ENCODE results near the gene IER5.

Gene IER5

GRCh38 chr1:181126289-181126688, 37.8 kb downstream of the IER5 start:
- H3K27ac ChIP-seq (ENCODE audit: low read length) = no peak overlapping the region
- H3K27me3 ChIP-seq (ENCODE audit: control insufficient read depth in 1 of 2, insufficient read depth in 2 of 2, low read length in 2 of 2) = no peaks in the 10 kb centered on the region
- H3K36me3 ChIP-seq (ENCODE audit: control insufficient read depth in 2 of 2, insufficient read depth in 2 of 2, low read length in 2 of 2) = no peaks in the 10 kb centered on the region
- no peak overlapping the region for H3K4me3 ChIP-seq (ENCODE audit: low read length in 2 of 2)
- H3K4me1 ChIP-seq (ENCODE audit: control insufficient read depth, insufficient read depth, low read length) = peaks cover 6% of the 10 kb centered on the region
- no peaks in the 10 kb centered on the region for H3K9me3 ChIP-seq (ENCODE audit: control insufficient read depth in 2 of 2, low read length in 2 of 2)
- H3K9ac ChIP-seq (ENCODE audit: low read length in 2 of 2) = no peak overlapping the region

DNA sequence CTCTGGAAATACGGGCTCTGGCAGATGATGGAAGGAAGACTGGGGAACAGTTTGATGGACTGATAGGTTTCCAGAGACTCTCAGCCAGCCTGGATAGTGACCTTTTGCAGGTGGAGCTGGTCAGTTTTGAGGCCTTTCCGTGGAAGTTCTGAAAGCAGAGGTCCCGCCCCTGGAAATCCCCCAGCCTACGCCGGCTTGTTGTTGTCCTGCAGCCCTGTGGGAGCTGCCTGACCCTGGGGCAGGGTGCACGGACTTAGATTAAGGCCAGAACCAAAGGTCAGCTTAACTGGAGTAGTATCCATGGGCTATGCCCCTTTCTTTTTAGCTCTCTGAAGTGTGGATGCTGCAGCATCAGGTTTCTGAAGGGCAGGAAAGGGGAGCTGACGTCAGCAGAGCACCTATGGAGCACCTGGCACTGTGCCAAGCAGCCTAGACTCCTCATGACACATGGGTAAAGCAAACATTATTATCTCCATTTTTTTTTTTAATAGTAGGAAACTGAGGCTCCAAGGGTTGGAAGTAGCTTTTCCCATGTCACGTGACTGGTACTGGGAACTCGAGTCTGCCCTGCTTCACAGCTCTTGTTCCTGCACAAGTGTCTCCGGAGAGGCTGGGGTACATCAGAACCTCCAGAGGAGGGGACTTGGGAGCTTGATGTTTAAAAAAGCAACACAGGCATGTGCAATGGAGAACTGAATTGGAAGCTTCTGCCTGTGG, 38.5 kb downstream of the IER5 start:
- Histone ChIP-seq H3K9ac (ENCODE audit: low read length in 2 of 2) (no peak overlapping the region), H3K36me3 (ENCODE audit: control insufficient read depth in 2 of 2, insufficient read depth in 2 of 2, low read length in 2 of 2) (no peaks in the 10 kb centered on the region), H3K27me3 (ENCODE audit: control insufficient read depth in 1 of 2, insufficient read depth in 2 of 2, low read length in 2 of 2) (no peaks in the 10 kb centered on the region), H3K27ac (ENCODE audit: low read length) (no peak overlapping the region), H3K9me3 (ENCODE audit: control insufficient read depth in 2 of 2, low read length in 2 of 2) (no peaks in the 10 kb centered on the region), H3K4me1 (ENCODE audit: control insufficient read depth, insufficient read depth, low read length) (peaks cover 6% of the 10 kb centered on the region), H3K4me3 (ENCODE audit: low read length in 2 of 2) (no peak overlapping the region)

- Histone ChIP-seq H3K9ac (ENCODE audit: low read length in 2 of 2) (no peak overlapping the region), H3K36me3 (ENCODE audit: control insufficient read depth in 2 of 2, insufficient read depth in 2 of 2, low read length in 2 of 2) (no peaks in the 10 kb centered on the region), H3K9me3 (ENCODE audit: control insufficient read depth in 2 of 2, low read length in 2 of 2) (no peaks in the 10 kb centered on the region), H3K27me3 (ENCODE audit: control insufficient read depth in 1 of 2, insufficient read depth in 2 of 2, low read length in 2 of 2) (no peaks in the 10 kb centered on the region), H3K27ac (ENCODE audit: low read length) (no peak overlapping the region), H3K4me3 (ENCODE audit: low read length in 2 of 2) (no peak overlapping the region), H3K4me1 (ENCODE audit: control insufficient read depth, insufficient read depth, low read length) (peaks cover 6% of the 10 kb centered on the region)
These were observed 39.5 kb downstream of the IER5 start for GRCh38 chr1:181127898-181128453.

DNA sequence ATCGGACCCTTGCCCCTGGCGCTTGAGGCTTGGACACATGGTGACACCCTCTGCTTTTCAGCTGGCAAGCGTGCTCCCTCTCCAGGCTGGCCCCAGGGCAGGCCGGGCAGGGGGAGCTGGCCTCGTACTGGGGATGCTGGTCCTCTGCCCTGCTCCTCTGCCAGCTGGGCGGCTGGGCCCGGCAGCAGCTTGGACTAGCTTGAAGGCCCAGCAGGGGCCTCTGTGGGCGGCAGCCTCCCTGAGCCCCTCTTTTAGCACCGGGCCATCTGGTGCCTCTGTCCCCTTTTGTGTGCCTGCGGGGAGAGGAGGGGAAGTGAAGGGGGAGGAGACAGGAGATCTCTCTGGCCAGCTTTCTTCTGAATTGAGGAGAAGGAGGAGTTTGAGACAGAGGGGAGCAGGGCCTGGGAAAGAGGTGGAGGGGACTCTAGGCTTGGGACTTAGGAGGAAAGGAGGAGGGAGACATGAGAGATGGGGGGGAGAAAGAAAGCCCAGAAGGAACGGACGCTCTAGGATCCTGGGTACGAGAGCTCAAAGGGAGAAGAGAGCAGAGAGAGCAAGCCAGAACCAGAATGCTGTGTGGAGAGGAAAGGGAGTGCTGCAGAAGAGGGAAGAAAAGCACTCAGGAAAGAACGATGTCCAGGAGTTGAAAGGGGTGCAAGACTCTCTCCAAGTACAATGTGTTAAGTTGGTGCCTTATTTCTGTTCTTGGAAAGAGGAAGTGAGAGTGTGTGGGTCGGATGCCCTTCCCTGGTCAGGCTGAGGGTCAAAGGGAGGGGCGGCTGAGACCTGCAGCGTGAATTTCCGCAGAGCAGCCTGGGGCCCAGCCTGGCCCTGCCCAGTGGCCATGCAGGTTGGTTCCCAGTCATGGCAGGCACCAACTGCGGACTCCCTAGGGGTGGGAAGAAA, 40.3 kb downstream of the IER5 start:
- H3K4me1 ChIP-seq (ENCODE audit: control insufficient read depth, insufficient read depth, low read length) = peaks cover 6% of the 10 kb centered on the region
- H3K4me3 ChIP-seq (ENCODE audit: low read length in 2 of 2) = peak overlapping the region in 1 of 2 donors; percentile 8
- no peaks in the 10 kb centered on the region for H3K27me3 ChIP-seq (ENCODE audit: control insufficient read depth in 1 of 2, insufficient read depth in 2 of 2, low read length in 2 of 2)
- no peak overlapping the region for H3K9ac ChIP-seq (ENCODE audit: low read length in 2 of 2)
- H3K9me3 ChIP-seq (ENCODE audit: control insufficient read depth in 2 of 2, low read length in 2 of 2) = no peaks in the 10 kb centered on the region
- no peak overlapping the region for H3K27ac ChIP-seq (ENCODE audit: low read length)
- H3K36me3 ChIP-seq (ENCODE audit: control insufficient read depth in 2 of 2, insufficient read depth in 2 of 2, low read length in 2 of 2) = no peaks in the 10 kb centered on the region

GRCh38 chr1:181129771-181130606, 41.5 kb downstream of the IER5 start:
- H3K36me3 ChIP-seq (ENCODE audit: control insufficient read depth in 2 of 2, insufficient read depth in 2 of 2, low read length in 2 of 2) = no peaks in the 10 kb centered on the region
- H3K9me3 ChIP-seq (ENCODE audit: control insufficient read depth in 2 of 2, low read length in 2 of 2) = no peaks in the 10 kb centered on the region
- H3K4me3 ChIP-seq (ENCODE audit: low read length in 2 of 2) = no peak overlapping the region
- peaks cover 9% of the 10 kb centered on the region for H3K4me1 ChIP-seq (ENCODE audit: control insufficient read depth, insufficient read depth, low read length)
- H3K27me3 ChIP-seq (ENCODE audit: control insufficient read depth in 1 of 2, insufficient read depth in 2 of 2, low read length in 2 of 2) = no peaks in the 10 kb centered on the region
- no peak overlapping the region for H3K27ac ChIP-seq (ENCODE audit: low read length)
- no peak overlapping the region for H3K9ac ChIP-seq (ENCODE audit: low read length in 2 of 2)

DNA sequence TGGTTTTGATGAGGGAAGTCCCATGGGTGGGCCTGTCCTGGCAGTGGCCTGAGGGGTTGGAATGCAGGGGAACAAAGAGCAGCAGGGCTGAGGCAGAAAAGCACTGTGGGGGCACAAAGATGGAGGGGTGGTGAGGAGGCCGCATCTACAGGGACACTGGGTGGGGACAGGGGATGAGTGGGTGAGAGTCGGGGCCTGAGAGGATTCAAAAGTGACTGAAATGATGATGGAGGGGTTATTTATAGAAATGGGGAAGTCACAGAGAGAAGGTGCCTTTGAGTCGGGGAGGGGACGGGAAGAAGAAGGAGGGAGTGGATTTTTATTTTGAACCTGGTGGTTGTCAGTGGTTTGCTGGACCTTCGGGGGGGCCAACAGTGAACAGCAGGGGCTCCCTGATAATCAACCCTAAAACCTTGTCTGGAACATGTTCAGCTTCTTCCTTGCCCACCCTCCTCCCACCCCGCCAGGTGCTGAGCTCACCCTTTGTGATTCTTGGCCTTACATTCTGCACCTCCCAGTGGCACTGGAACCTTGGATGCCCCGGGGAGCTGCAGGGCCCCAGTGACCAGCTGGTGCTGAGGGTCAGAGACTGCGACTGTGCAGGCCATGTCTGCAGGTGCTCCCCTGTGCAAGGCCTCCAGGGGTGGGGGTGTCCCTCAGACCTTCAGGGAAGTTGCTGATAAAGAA, 42.9 kb downstream of the IER5 start:
- H3K27me3 ChIP-seq (ENCODE audit: control insufficient read depth in 1 of 2, insufficient read depth in 2 of 2, low read length in 2 of 2) = no peaks in the 10 kb centered on the region
- no peak overlapping the region for H3K4me3 ChIP-seq (ENCODE audit: low read length in 2 of 2)
- no peak overlapping the region for H3K9ac ChIP-seq (ENCODE audit: low read length in 2 of 2)
- no peaks in the 10 kb centered on the region for H3K36me3 ChIP-seq (ENCODE audit: control insufficient read depth in 2 of 2, insufficient read depth in 2 of 2, low read length in 2 of 2)
- H3K27ac ChIP-seq (ENCODE audit: low read length) = no peak overlapping the region
- no peaks in the 10 kb centered on the region for H3K9me3 ChIP-seq (ENCODE audit: control insufficient read depth in 2 of 2, low read length in 2 of 2)
- peaks cover 9% of the 10 kb centered on the region for H3K4me1 ChIP-seq (ENCODE audit: control insufficient read depth, insufficient read depth, low read length)

DNA sequence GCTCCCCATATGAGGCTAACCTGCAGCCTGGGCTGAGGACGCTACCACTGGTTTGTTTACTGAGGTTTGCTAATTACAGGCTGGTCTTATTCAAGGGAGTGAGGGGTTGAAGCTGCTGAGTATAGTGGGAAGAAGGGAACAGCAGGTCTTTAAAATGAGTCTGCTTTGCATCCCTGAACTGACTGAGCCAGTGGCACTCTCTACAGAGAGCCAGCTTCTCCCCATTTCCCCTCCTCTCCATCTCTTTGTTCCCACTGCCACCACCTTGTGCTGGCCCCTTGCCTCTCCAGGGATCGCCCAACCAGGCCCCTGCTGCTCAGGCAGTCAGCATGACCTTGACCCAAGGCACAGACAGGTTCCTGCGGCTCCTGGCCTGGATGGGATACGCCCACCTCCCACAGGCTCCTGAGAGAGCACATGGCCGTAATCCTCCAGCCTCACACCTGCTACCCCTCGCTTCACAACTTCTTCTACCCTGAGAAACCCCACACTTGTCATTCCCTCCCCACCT, 45.0 kb downstream of the IER5 start:
- Histone ChIP-seq H3K9ac (ENCODE audit: low read length in 2 of 2) (no peak overlapping the region), H3K4me1 (ENCODE audit: control insufficient read depth, insufficient read depth, low read length) (peaks cover 5% of the 10 kb centered on the region), H3K9me3 (ENCODE audit: control insufficient read depth in 2 of 2, low read length in 2 of 2) (no peaks in the 10 kb centered on the region), H3K36me3 (ENCODE audit: control insufficient read depth in 2 of 2, insufficient read depth in 2 of 2, low read length in 2 of 2) (no peaks in the 10 kb centered on the region), H3K4me3 (ENCODE audit: low read length in 2 of 2) (no peak overlapping the region), H3K27me3 (ENCODE audit: control insufficient read depth in 1 of 2, insufficient read depth in 2 of 2, low read length in 2 of 2) (no peaks in the 10 kb centered on the region), H3K27ac (ENCODE audit: low read length) (no peak overlapping the region)

DNA sequence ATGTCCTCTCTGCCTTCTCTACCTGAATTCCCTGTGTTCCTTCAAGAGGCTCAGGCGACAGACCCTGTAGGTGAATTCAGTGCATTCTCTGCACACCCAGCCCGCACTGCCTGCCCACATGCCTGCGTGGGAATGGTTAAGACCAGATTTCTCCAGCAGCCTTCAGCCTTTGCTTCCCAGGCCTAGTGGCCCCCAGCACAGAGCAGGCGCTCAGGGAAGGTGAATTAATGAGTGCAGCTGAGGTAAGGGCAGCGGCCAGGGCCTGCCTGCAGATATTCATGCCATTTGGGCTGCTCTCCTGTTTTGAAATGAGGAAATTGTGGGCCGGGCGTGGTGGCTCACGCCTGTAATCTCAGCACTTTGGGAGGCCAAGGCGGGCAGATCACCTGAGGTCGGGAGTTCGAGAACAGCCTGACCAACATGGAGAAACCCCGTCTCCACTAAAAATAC, 45.5 kb downstream of the IER5 start:
- no peak overlapping the region for H3K27ac ChIP-seq (ENCODE audit: low read length)
- H3K9me3 ChIP-seq (ENCODE audit: control insufficient read depth in 2 of 2, low read length in 2 of 2) = no peaks in the 10 kb centered on the region
- H3K9ac ChIP-seq (ENCODE audit: low read length in 2 of 2) = no peak overlapping the region
- H3K4me1 ChIP-seq (ENCODE audit: control insufficient read depth, insufficient read depth, low read length) = peaks cover 5% of the 10 kb centered on the region
- H3K27me3 ChIP-seq (ENCODE audit: control insufficient read depth in 1 of 2, insufficient read depth in 2 of 2, low read length in 2 of 2) = no peaks in the 10 kb centered on the region
- H3K4me3 ChIP-seq (ENCODE audit: low read length in 2 of 2) = no peak overlapping the region
- H3K36me3 ChIP-seq (ENCODE audit: control insufficient read depth in 2 of 2, insufficient read depth in 2 of 2, low read length in 2 of 2) = no peaks in the 10 kb centered on the region

- H3K36me3 ChIP-seq (ENCODE audit: control insufficient read depth in 2 of 2, insufficient read depth in 2 of 2, low read length in 2 of 2) = no peaks in the 10 kb centered on the region
- H3K27me3 ChIP-seq (ENCODE audit: control insufficient read depth in 1 of 2, insufficient read depth in 2 of 2, low read length in 2 of 2) = no peaks in the 10 kb centered on the region
- peak overlapping the region; percentile 31 for H3K27ac ChIP-seq (ENCODE audit: low read length)
- peaks cover 6% of the 10 kb centered on the region for H3K4me1 ChIP-seq (ENCODE audit: control insufficient read depth, insufficient read depth, low read length)
- H3K9ac ChIP-seq (ENCODE audit: low read length in 2 of 2) = no peak overlapping the region
- H3K9me3 ChIP-seq (ENCODE audit: control insufficient read depth in 2 of 2, low read length in 2 of 2) = no peaks in the 10 kb centered on the region
- peak overlapping the region in 1 of 2 donors; percentile 15 for H3K4me3 ChIP-seq (ENCODE audit: low read length in 2 of 2)
These were observed 46.3 kb downstream of the IER5 start for GRCh38 chr1:181134543-181135436.
